Stimulated activated CD8-positive, alpha-beta memory T cell treated with anti-CD3 and anti-CD28 coated beads, Interleukin-7, amount 100 ng/mL, for 4 hours (primary cell): ENCODE measurements around the gene SERINC5.
"Not testable (repeated sequence)": the region's sequence is repeated elsewhere in the genome, so short reads cannot be mapped to it uniquely, and the experiment has no call there.

ENCODE experiments used
- DNase-seq, 2 donors: peaks; one replicate each; pipeline ENCODE4 v3.0.0-alpha.2; 2020; ENCODE audit warnings: low read depth in 2 of 2

SERINC5 gene

DNA sequence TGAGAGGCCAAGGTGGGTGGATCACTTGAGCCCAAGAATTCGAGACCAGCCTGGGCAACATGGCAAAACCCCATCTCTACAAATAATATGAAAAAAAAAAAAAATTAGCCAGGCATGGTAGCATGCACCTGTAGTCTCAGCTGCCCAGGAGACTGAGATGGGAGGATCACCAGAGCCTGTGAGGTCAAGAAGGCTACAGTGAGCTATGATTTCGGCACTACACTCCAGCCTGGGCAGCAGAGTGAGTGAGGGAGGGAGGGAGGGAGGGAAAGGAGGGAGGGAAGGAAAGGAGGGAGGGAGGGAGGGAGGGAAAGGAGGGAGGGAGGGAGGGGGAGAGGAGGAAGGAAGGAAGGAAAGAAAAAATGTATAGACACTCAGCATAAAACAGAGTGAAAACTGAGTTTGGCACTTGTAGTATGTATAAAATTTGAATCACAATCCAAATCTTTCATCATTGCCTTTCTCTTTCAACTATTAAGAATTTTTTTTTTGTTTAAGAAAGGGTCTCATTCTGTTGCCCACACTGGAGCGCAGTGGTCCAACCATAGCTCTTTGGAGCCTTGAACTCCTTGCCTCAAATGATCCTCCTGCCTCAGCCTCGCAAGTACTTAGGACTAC, 27.8 kb downstream of the SERINC5 start:
- no peak for DNase-seq

DNA sequence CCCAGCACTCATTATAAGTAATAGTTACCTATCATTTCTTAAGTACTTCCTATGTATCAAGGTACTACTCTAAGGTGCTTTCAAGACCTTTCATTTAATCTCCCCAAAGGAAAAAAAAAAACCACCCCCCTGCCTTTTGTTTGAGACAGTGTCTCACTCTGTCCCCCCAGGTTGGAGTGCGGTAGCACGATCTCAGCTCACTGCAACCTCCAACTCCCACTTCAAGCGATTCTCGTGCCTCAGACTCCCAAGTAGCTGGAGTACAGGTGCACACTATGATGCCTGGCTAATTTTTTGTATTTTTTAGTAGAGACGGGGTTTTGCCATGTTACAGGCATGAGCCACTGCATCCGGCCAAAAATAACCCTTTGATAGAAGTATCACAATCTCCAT, 29.9 kb downstream of the SERINC5 start:
- DNase-seq = no peak

DNA sequence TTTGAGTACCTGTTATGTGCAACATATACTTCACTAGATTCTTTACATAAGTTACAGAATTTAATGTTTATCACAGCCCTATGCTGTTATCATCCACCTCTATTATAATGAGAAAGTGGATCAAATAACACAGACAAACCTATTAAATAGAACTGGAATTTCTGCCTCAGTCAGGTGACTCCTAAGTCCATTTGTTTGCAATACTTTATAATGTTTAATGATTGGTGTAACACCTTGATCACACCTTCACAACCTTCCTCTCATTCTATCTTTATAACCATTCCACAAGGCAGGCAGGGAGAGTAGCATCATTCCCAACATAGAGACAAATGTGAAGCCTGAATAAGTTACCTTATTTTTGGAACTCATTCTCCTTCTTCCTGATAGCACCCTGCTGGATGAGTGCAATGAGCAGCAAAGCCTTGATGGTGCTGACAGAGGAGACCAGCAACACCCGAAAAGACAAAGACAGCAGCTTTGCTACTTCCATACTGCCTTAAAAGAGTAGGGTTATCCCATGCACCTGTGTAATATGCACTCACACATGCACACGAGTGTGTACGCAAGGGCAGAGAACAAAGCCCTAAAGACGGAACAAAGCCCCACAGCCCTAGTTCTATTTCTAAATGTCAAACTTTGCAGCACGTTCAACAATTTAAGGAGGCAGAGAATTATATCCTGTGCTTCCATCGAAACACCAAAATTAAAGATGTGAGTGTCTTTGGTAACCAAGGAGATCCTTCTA, 30.5 kb downstream of the SERINC5 start:
- no peak for DNase-seq

DNA sequence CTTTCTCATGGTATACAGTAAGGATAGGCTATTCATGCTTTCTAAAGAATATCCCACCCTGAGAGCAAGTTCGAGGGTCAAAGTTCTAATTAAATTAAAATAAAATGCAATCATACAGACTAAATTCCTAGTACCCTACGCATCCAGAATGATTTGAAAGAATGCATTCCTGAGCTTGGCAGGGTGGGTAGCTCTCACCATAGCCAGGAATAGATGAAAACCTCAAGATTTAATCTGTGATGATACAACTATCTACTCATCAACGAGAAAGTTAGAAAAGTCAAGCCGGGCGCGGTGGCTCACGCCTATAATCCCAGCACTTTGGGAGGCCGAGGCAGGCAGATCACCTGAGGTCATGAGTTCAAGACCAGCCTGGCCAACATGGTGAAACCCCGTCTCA, 32.3 kb downstream of the SERINC5 start:
- no peak for DNase-seq

DNA sequence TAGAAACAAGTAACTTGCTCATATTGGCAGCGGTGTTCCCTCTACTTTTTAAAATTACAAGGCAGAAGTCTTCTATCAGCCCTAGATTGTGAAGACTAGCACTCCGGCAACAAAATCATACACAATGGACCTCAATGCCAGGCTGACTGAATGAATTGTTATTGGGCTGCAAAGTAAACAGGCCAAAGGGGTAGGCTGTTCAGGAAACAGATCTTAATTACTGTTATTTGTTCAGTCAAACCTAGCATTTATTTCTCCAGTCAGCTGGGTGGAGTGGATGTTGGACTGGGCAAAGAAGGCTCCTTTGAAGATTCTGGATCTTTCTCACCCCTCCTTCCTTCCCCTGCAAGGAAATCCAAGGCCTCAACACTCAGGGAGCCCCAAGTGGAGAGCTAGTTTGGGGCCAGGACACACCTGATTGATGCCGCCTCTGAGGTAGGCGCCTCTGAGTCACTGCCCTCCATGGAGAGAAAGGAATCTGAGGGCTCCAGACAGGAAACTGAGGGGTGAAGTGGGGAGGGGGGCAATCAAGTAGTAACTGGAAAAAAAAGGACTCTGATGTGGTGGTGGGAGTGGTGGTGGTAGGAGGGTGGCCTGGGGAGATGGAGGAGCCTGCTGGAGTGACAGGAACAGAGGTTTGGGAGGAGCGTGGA, 35.5 kb downstream of the SERINC5 start:
- no peak for DNase-seq

DNA sequence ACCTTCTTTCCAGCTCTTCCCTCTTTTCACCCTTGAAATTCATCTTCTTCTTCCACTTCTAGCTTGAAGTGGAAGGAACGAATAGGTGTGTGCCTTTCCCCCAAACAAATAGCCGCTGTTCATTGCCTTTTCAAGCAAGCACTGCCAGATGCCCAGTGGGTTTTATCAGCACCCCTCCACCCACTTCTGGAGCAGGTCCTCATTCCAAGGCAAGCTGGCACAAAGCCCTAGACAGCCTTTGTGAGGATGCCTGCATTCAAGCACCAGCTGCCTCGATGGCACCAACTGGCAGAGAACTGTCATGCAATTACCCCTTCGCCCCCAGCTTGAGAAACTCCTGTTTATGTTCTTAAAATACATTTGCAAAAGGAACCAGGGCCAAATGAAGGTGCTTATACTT, 36.5 kb downstream of the SERINC5 start:
- no peak for DNase-seq

DNA sequence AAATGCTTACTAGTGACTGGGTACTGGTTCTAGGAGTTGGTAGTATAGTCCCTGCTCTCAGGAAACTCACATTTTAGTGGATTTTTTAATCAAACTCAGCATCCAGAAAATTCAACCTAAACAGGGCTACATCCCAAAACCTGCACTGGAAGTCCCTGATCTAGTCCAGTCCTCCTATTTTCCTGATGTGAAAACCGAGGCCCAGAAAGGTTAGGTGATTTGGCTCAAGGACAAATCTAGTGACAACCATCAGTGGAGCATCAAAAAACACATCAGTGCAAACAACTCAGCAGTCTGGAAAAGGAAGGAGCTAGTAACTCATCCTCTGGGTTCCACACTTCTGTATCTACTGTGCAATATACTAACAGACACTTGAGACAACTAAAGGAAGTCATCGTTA, 38.2 kb downstream of the SERINC5 start:
- no peak for DNase-seq

DNA sequence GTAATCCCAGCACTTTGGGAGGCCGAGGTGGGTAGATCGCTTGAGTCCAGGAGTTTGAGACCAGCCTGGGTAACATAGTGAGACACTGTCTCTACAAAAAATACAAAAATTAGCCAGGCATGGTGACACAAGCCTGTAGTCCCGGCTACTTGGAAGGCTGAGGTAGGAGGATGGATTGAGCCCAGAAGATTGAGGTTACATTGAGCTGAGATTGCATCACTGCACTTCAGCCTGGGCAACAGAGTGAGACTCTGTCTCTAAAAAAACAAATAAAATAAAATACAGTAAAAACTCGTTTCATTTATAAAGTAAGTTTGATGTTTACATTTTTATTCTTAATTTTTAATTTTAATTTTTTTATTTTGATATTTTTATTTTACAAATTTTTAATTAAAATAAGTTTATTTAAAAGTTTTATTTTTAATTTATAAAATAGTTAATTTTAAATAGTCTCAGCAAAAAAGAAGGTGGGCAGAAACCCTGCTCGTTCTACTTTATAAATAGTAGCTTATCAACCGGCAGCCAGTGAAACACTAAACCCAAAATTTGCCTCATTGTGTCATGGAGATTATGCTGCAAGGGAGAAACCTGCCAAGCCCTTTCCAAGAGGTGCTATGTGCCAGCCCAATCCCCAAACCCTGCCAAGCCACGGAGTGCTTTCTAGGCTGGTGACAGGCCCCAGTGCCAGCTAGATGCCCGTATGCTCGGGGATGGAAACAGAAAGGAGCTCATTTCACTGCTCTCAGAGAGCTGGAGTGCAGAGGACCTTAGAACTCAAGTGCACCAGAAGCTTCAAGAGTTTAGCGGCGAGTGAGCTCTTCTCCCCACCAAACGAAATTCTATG, 38.9 kb downstream of the SERINC5 start:
- DNase-seq = no peak

DNA sequence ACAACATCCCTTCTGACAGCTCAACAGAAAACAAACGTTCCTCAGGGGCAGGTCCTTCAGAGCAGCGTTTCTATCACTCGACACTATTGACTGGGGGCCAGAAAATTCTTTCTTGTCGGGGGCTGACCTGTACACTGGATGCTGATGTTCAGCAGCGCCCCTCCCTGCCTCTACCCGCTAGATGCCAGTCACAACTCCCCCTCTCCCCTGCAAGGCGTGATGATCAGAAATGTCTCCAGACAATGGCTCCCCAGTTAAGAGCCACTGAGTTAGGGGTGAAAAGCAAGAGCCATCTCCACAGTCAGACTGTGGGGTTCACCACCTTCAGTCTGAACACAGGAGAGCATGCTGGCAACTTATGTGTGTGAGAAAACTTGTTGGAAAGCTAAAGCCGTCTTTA, 39.8 kb downstream of the SERINC5 start:
- DNase-seq = no peak

DNA sequence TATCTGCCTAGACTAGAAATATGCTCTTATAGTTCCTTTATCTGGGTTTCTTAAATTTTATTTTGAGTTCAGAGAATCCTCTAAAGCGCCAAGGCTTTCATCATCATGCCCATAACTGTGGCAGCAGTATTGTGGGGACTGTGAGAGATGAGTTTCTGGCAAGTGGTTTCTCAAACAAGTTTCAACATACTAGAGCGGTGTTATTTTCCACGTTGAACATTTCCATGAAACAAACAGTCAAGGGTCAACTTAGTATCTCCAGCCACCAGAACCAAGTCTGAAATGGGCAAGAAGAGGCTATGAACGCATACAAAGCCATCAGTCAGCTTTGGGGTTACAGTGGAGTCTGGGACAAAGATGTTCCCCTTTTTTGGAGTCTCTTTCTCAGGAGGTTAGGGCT, 40.3 kb downstream of the SERINC5 start:
- no peak for DNase-seq

DNA sequence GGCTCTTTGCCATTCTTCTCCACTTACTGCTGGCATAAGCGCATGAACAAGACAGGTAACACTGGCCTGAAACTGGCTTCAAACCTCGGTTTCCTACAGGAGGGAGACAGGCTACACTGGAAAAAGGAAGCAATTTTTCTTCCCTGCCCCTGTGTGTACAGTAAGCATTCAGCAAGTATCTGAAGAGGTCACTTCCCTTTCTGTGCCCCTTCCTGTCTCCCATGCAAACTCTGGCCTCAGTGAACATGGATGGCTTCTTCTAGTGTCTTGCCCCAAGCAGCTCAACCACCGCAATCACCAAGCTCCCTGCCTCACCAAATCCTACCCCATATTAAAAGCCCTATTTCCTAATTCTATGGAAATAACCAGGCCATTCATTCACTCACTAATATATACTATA, 42.4 kb downstream of the SERINC5 start:
- no peak for DNase-seq

DNA sequence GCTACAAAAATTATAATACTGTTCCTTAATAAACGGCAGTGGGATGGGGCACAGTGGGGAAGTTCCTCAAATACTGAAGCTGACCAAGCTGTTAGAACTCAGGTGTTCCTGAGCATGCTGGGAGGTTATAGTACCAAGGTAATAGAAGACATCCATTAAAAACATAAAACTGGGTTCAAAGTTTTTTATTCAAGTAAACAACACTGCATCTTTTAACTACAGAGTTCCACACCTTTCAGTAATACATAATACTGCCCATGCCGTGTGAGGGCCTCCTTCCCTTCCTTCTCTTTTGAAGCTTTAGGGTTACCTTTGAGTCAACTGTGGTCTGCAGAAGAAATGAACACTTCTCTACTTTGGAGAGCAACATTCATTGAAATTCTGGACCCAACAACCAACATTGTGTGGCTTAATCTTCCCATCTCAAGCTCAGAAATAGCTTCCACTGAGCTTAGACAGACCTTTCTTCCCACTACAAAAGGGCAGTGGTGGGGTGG, 43.6 kb downstream of the SERINC5 start:
- no peak for DNase-seq

DNA sequence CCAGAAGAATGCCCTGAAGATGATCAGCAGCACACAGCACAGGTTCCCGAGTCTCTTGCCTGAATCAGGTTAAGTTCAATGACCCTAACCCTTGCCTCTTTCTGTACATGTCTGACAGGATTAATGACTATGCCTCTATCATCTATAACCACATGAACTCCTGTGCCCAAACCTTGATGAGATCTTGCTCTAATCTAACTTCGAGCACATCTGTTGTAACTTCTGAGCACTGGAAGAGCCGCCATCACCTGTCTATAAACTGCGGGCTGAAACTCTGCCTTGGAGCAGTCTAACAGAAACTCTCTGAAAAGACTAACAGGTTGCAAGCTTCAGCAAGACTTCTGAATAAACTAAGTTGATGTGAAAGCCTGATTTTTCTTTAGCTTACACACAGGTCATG, 44.5 kb downstream of the SERINC5 start:
- DNase-seq = no peak

DNA sequence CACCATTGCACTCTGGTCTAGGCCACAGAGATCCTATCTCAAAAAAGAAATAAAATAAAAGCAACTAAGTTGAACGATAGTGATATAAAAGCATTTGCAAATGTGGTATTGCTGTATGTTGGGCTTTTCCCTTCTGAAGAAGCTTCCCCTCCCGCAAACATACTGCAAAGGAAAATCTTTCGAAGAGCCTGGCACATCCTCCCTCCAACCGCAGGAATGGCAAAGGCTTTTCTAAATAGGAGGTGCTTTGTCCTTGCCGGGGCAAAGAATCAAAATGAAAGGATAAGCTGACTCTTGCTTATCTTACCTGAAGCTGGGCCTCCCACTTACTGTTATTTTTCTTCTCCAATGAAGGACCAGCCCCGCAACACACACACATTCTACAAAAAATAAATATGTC, 45.8 kb downstream of the SERINC5 start:
- DNase-seq = no peak

DNA sequence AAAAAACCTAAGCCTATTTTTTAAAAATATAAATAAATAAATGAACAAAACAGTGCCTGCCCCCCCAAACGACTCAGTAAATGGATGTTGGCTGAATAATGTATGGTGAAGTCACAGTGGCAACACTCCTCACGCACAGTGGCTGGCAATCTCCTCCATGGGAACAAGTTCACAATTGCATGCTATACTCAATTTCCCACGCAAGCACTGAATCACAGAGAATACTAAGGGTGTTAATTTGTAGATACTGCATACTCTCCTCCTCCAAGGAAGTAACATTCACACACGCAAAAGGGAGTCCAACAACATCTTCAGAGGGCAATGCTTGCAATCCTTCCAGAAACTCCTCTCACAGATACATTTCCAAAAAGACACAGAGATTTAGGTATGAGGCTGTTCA, 47.5 kb downstream of the SERINC5 start:
- no peak for DNase-seq

DNA sequence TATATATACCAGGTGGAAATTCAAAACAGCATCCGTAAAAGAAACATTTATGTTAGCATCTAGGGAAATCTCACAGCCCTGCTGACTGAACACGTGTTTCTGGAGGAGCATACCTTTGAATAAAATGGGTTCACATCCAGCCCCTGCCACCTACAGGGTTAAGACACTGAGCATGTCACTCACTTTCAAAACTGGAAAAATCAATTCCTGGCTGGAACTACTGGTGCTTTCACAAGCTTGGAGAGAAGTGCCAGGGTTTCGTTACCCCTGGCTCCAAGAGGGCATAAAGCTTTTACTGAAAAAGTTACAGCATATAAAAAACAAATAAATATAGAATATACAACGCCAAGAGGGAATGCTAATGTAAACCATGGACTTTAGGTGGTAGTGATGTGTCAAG, 48.0 kb downstream of the SERINC5 start:
- DNase-seq = no peak

DNA sequence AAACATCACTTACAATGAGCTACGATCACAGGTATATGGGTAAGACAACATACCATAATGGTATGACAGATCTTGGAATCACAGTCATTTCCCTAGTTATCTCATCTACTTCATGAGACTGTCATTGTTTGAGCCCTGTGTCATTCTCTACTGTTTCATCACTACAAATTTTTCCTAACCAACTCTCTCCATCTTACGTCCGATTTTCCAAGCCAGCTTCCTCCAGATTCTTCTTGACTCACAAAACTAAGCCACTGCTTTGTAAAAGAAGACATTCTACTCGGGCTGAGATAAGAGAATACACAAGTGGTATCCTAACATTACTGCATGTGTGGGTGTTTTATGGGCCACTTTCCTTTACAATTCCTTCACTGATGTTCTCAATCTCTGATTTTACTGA, 49.6 kb downstream of the SERINC5 start:
- no peak for DNase-seq

DNA sequence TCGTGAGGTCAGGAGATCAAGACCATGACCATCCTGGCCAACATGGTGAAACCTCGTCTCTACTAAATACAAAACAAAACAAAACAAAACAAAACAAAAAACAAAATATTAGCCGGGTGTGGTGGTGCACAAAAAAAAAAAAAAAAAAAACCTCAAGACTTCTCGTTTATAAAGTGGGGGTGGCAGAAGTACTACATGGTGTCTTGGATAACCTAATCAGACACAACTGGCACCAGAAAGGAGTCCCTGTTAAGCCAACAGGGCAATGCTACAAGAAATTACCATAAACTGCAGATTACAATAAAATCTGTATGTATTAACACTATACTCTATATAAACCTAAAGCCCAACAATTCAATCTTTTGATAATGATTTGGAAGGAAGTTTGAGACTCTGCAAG, 50.0 kb downstream of the SERINC5 start:
- no peak for DNase-seq

DNA sequence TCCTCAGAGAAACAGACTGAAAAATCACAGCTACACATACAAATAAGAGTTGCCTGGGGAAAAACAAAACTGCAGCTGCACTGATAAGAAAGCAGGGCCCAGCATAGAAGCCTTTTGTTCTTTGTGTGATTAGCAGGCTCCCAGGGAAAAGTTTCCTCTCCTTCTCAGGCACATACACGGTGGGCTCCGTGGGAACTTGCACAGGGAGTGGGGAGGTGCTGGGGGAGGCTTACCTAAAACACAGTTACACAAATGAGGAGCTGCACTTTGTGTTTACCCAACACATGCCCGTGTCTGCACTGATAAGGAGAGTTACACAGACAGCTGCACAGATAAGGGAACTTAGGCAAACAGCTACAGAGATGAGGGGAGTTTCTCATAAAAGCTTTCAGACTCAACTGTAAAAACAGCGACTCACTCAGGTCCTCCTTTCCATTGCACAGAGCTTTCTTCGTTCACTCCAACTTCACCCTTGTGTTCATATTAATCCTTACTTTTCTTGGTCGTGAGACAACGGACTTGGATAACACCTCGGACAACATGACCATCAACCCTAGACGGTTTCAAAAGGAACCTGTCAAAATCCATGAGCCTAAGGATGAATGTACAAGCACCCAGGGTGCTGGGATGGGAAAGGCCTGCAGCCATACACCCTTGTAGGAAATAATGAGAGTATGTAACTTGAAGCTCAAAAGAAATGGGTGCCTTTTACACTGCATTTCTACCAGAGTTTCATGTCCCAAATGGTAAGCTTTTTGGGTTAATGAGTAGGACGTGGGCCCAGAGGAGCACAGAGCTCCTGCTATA, 50.8 kb downstream of the SERINC5 start:
- DNase-seq = no peak

DNA sequence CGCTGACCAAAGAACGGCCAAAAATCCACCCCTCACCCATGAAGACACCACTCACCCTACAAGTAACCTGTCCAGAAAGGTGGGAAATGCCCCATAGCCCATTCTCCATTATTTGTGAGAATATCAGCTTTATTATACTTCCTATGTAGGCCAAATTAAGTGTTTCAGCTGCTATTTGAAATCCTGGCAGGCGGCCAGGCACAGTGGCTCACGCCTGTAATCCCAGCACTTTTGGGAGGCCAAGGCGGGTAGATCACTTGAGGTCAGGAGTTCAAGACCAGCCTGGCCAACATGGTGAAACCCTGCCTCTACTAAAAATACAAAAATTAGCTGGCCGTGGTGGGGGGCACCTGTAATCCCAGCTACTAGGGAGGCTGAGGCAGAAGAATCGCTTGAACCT, 54.1 kb downstream of the SERINC5 start:
- DNase-seq = not testable (repeated sequence)

DNA sequence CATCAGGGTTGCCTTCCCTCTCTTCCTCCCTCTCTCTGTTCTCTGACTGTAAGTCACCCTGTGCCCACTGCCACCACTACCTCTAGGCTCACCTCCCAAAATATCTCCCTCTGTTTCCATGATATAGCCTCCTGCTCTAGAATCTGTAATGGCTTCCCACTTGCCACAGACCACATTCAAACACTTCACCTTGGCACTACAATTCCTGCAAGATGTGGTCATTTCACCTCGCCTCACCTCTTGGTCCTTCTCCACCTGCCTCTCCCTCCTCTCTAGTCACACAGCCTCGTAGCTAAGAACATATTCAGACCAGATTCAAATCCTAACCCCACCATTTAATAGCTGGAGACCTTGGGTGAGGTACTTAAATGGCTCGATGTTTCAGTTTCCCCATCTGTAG, 56.9 kb downstream of the SERINC5 start:
- no peak for DNase-seq
